Measurements from ENCODE around the gene SNPH.

SNPH gene

DNA sequence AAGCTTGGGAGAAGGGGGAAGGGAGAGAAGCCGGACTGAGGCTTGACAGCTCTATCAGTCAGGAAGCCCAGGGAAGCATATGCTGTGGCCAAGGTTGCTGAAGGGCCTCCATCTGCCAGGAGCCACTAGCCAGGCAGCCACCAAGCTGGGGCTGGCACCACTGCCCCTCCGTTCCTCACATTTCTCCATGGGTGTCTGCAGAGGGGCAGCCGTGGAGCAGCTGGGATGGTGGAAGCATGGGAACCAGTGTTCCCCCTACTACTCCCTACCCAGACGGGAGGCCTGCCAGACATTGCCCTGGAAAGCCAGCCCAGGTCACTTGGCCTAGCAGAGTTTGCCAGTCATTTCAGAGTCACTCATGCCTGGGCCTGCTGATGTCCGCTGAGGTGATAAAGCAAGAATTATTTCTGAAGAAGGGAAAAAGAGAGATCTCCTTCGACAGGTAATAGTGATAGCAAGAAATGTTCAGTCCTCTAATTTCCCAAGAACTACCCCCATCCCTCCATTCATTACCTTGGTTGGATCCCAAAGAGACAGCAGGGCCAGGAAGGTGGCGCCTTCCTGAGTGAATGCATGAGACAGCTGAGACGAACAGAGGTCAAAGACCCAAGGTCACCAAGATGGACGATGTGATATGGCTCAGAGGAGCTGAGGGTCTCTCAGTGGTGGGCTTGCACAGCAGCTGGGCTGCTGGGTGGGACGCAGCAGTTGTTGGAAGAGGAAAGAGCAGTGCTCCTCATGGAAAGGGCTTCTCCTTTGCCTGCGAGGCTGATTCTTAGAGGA lies 21.9 kb downstream of the SNPH start:
- FAIRE-seq = no peak

DNA sequence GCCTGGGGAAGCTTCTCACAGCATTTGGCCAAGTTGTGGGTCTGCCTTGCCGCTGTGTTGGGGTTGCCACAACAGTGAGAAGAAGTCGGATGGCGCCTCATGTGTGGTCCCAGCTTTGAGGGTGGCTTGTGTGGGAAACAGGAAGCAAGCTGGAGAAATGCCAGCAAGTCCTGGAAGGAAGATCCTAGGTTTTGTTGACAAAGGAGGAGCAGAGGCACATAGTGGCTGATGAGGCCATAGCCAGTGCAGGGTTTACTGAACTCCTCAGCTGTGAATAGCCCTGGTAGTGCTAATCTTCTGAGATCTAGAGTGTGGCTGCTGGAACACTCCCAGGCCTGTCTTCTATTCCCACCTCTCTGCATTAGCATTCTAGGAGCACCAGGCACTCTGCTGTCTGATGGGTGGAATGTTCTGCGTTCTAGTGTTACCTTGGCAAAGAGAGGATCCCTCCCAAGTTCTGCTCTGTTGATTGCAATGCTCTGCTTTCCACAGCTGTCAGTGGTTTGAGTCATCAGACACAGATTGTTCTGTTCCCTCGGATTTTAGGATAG lies 25.2 kb downstream of the SNPH start:
- no peak for FAIRE-seq

GRCh38 chr20:1292620-1293019 lies 26.5 kb downstream of the SNPH start:
- no peak for FAIRE-seq

GRCh38 chr20:1293641-1294379 lies 27.7 kb downstream of the SNPH start:
- no peak for FAIRE-seq

GRCh38 chr20:1294497-1294896 lies 28.4 kb downstream of the SNPH start:
- no peak for FAIRE-seq

DNA sequence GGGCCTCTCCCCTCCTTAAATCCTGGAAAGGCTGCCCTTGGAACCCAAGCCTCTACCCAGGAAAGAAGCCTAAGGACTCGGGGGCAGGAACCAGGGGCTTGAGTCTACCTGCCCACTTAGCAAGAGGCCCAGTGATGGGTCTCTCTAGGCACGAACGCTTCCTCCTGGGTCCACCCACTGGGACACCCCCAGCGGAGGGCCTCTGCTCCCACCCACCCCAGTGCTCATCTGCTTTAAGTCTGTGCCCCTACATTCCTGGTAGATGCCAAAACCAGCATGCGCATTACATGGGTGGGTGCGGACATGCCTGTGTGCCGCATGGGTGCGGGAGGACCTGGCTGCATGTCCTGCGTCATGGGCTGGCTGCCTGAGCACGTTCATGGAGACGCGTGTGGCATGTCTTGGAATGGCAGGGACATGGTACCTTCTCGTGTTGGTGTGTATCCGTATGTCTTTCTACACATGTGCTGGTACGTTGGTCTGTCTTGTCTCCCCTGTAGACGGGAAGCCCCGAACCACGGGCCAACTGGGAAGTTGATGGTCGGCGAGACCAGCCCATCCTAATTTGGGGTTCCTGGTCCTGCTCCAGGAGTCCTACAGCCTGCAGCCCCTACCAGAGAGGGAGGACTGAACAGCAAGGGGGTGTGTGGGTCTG lies 29.3 kb downstream of the SNPH start:
- FAIRE-seq = no peak

DNA sequence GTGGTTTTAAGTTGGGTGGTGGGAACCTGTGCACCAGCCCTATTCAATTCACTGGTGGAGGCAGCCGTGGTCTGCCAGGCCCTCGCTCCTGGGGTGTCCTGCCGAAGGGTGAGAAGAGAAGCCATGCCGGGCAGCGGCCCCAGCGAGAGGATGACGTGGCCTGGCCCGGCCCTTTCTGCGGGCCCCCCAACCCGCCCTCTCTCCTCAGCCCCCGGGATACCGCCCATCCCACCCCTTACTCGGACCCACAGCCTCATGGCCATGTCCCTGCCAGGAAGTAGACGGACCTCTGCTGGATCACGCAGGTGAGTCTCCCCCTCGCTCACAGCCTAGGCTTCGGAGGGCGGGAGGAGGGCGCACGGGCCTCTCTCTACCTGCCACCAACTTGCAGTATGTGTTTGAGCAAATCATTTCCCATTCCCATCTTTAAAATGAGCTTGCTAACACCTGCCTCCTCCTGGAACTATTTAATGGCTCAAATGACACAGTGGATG lies 30.1 kb downstream of the SNPH start:
- FAIRE-seq = no peak

- no peak for FAIRE-seq
These were observed 30.8 kb downstream of the SNPH start for GRCh38 chr20:1296922-1297321.

DNA sequence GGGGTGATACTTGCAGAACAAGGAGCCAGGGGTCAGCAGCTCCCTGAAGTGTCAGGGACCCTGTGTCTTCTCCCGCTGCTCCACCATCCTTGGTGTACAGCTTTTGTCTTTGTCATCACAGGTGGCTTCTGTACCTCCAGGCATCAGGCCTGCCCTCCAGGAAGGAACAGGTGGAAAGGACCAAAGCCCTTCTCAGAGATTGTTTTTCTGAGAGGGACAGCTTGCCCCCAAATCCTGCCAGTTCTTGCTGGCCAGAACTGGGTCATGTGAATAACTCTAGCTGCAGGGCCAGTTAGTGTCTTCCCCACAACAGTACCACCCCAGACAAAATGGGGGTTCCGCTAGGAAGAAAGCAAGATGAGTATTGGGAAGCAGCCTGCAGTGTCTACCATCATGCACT lies 31.4 kb downstream of the SNPH start:
- FAIRE-seq = no peak

GRCh38 chr20:1298166-1298565 lies 32.1 kb downstream of the SNPH start:
- FAIRE-seq = no peak

DNA sequence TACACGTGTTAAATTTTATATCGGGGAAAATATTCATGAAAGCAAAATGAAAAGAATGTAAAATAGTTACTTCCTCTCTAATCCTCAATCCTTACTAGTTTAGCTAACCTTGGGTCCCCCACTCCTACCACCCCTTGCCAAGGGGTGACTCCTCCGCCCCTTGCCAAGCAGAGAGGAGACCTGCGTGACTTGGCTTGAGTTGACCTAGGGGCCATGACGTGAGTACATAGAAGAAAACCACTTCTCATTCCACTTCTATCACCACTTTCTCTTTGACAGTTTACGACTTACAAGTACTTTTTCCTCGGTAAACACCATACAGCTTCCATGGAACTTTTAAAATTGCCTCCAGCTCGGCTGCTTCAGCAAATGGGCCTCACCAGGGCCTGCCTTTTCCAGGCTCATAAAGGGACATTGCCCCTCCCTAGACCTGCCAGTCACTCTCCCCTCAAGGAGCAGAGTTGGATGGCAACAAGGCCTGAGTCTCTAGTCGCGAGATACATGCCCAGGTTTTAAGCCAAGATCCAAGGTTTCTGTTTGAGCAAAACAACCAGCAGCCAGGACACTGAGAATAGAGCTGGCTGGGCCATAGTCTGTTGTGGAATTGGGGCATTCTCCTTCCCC lies 32.9 kb downstream of the SNPH start:
- no peak for FAIRE-seq

DNA sequence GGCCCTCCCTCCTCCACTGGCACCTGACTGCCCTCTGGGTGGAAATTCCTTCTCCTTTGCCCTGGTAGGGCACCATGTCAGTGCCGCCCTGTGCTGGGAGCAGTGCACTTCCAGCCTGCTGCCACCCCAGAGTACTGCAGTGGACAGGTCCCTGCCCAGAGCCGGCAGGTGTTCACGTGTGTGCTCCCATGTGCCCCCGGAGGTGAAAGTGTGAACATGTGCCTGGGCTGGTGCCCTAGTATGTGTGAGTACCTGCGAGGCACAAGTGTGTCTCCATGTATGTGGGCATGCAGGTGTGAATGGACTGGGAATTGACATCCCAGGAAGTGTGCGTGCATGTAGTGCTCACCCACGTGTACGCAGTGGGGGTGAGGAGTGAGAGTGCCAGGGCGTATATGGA lies 33.4 kb downstream of the SNPH start:
- FAIRE-seq = no peak

DNA sequence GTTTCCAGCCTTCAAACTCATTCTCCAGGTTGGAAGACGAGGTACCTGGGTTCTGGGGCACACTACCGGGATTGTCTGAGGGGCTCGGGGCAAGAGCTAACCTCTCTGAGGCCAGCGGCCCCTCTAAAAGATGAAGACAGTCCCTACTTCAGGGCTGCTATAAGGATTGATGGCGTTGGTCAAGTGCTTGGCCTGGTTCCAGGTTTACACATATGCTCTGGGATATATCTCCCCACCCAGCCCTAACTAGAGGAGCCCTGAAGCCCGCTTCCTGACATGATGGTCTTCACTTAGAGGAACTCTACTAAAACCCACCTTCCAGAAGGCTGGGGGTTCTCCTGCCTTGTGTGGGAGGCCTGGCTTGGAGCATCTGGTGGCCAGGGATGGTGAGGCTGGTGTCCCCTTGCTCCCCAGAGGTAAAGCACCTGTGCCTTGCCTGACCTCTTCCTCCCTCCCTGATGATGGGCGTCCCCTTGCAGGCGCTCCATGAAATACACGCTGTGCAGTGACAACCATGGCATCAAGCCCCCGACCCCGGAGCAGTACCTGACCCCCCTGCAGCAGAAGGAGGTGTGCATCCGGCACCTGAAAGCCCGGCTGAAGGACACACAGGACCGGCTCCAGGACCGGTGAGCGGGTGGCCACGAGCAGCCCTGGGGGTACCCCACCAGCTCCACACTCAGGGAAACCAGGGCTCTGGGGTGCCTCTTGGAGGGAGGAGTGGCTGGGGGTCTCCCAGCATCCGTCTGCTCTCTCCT lies 34.2 kb downstream of the SNPH start:
- FAIRE-seq = no peak

- FAIRE-seq = no peak
These were observed 35.0 kb downstream of the SNPH start for GRCh38 chr20:1301031-1301529.

DNA sequence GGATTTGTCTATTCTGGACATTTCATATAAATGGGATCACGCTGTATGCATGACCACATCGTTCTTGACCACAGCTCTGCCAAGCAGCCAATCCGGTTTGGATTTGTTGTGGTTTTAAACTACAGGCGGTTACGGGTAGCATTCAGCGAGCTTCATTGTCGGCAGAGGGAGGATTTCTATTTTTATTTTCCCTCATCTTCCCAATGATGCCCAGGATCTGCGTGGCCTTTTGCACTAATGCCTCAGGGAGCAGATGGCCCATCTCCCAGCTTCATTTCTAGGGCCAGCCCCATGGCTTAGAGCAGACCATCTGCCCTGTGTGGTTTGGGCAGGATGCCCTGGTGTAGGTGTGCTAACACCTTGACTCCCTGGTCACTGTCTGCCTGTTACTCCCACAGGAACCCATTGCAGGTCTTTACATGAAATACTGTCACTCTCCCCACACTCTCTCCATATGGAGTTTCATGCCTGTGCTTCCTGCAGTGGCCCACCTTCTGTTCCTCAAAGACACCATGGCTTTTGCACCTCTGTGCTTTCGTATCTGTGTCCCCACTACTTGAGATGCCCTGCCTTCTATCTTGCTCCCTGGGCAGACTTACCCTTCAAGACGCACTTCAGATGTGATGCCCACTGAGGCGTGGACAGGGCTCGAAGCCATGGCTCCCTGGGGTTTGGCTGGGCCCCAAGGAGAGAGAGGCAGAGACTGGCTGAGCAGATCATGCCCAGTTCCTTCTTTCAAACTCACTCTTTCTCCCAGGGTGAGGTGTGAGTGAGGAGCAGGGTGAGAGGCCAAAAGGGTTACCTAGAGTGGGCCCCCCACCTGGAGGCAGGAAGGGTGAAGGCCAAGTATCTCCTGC lies 36.8 kb downstream of the SNPH start:
- FAIRE-seq = no peak

- FAIRE-seq = no peak
These were observed 38.8 kb downstream of the SNPH start for GRCh38 chr20:1304710-1305515.

DNA sequence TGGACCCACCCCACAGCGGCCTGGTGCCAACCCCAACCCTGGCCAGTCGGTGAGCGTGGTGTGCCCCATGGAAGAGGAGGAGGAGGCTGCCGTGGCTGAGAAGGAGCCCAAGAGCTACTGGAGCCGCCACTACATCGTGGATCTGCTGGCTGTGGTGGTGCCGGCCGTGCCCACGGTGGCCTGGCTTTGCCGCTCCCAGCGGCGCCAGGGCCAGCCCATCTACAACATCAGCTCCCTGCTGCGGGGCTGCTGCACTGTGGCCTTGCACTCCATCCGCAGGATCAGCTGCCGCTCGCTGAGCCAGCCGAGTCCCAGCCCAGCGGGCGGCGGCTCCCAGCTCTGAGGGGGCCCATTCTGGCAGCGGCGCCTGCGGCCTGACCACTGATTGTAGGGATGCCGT lies 39.6 kb downstream of the SNPH start:
- no peak for FAIRE-seq

- FAIRE-seq = no peak
These were observed 40.4 kb downstream of the SNPH start for GRCh38 chr20:1306316-1307135.

DNA sequence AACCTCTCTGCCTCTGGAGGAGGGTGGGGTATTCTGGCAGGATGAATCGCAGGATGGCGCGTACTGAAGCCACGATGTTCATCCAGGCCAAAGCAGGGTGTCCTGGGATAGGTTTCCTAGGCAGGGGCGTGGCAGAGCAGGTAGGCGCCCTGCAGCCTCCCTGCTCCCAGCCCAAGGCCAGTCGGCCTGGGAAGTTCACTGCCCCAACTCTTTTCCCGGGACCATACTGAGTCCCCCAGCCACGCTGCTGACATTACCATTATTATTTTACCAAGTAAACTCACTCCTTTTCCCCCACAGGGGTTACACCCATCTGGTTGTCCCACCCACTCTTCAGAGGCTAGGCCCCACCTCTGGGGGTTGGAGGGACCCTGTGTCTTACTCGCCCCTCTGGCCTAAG lies 41.1 kb downstream of the SNPH start:
- FAIRE-seq = no peak
